RWPE2 (cell line): ENCODE data around the gene WFDC5.

Experiments
- ATAC-seq: fragments of 200-7000 bp; cut with Tn5 transposase; 3 replicates; pipeline ENCODE4 v1.9.1; 2021; ENCODE audit warnings: low read depth
- DNase-seq: peaks from one replicate; pipeline ENCODE4 v3.0.0-alpha.2; 2020; ENCODE audit warnings: low spot score
- H3K27ac ChIP-seq: fragments of 450-650 bp; 2 replicates; pipeline ENCODE4 v1.5.1; 2017; ENCODE audit warnings: mild to moderate bottlenecking; ENCODE audit not compliant: poor library complexity, severe bottlenecking
- H3K27me3 ChIP-seq: fragments of 250-450 bp; sonication (Bioruptor Pico); 2 replicates; pipeline ENCODE4 v1.5.1; 2021; ENCODE audit warnings: mild to moderate bottlenecking, moderate library complexity; ENCODE audit not compliant: insufficient read depth, poor library complexity, severe bottlenecking
- H3K36me3 ChIP-seq: fragments of 250-450 bp; sonication (Bioruptor Pico); 2 replicates; pipeline ENCODE4 v1.5.1; 2020; ENCODE audit warnings: low read depth, mild to moderate bottlenecking, moderate library complexity
- H3K4me1 ChIP-seq: fragments of 250-450 bp; sonication (Bioruptor Pico); 2 replicates; pipeline ENCODE4 v1.5.1; 2021; ENCODE audit warnings: mild to moderate bottlenecking, moderate library complexity; ENCODE audit not compliant: insufficient read depth, poor library complexity, severe bottlenecking
- H3K4me3 ChIP-seq: fragments of 250-450 bp; sonication (Bioruptor Pico); 2 replicates; pipeline ENCODE4 v1.5.1; 2021; ENCODE audit warnings: mild to moderate bottlenecking, moderate library complexity; ENCODE audit not compliant: severe bottlenecking
- H3K9me3 ChIP-seq: fragments of 250-450 bp; sonication (Bioruptor Pico); 2 replicates; pipeline ENCODE4 v1.5.1; 2021; ENCODE audit warnings: mild to moderate bottlenecking, moderate library complexity; ENCODE audit not compliant: severe bottlenecking
- CTCF ChIP-seq: fragments of 450-650 bp; IDR thresholded peaks from one replicate; pipeline ENCODE4 v1.5.1; 2017; ENCODE audit warnings: mild to moderate bottlenecking, moderate library complexity; ENCODE audit not compliant: poor library complexity, severe bottlenecking

The WFDC5 gene

GRCh38 chr20:45154183-45154582 is 39.2 kb upstream of the WFDC5 start:
- Histone ChIP-seq H3K4me3 (no peak overlapping the region), H3K9me3 (peaks cover 4% of the 10 kb centered on the region), H3K27ac (no peak overlapping the region), H3K4me1 (peaks cover 15% of the 10 kb centered on the region), H3K27me3 (no peaks in the 10 kb centered on the region), H3K36me3 (no peaks in the 10 kb centered on the region)
- ATAC-seq (no peak), DNase-seq (no peak)
- no peak for TF ChIP-seq CTCF

- Histone ChIP-seq H3K27me3 (no peaks in the 10 kb centered on the region), H3K4me1 (peaks cover 15% of the 10 kb centered on the region), H3K27ac (no peak overlapping the region), H3K36me3 (no peaks in the 10 kb centered on the region), H3K4me3 (no peak overlapping the region), H3K9me3 (peaks cover 2% of the 10 kb centered on the region)
- no peak for TF ChIP-seq CTCF
- ATAC-seq (no peak), DNase-seq (no peak)
Observed at GRCh38 chr20:45153752-45154151, 38.8 kb upstream of the WFDC5 start.

GRCh38 chr20:45153147-45153546 is 38.2 kb upstream of the WFDC5 start:
- Histone ChIP-seq H3K27ac (no peak overlapping the region), H3K9me3 (no peaks in the 10 kb centered on the region), H3K4me3 (no peak overlapping the region), H3K36me3 (no peaks in the 10 kb centered on the region), H3K4me1 (peaks cover 10% of the 10 kb centered on the region), H3K27me3 (no peaks in the 10 kb centered on the region)
- DNase-seq (no peak), ATAC-seq (no peak)
- TF ChIP-seq CTCF = no peak

- H3K9me3 ChIP-seq = no peaks in the 10 kb centered on the region
- no peak overlapping the region for H3K27ac ChIP-seq
- no peaks in the 10 kb centered on the region for H3K27me3 ChIP-seq
- ATAC-seq (no peak), DNase-seq (no peak)
- no peak for TF ChIP-seq CTCF
- no peak overlapping the region for H3K4me3 ChIP-seq
- H3K36me3 ChIP-seq = no peaks in the 10 kb centered on the region
- H3K4me1 ChIP-seq = peaks cover 5% of the 10 kb centered on the region
Observed at GRCh38 chr20:45152405-45152804, 37.4 kb upstream of the WFDC5 start.

- Histone ChIP-seq H3K27ac (no peak overlapping the region), H3K9me3 (no peaks in the 10 kb centered on the region), H3K27me3 (peaks cover 22% of the 10 kb centered on the region), H3K36me3 (no peaks in the 10 kb centered on the region), H3K4me1 (no peaks in the 10 kb centered on the region), H3K4me3 (no peak overlapping the region)
- TF ChIP-seq CTCF = no peak
- no peak for DNase-seq
- ATAC-seq = no peak
Observed at GRCh38 chr20:45149062-45149461, 34.1 kb upstream of the WFDC5 start.
